ENCODE results near the gene PACSIN1. TPM values are rescaled to one million over a fixed set of nuclear protein-coding genes. Genes with fewer than 3 reads are reported as not detected.

PACSIN1 gene
- polyA plus RNA-seq, 1 donor from 2014 or later, result 3.1 TPM

GRCh38 chr6:34473967-34474366, 8.1 kb downstream of the PACSIN1 start:
- no peaks in the 10 kb centered on the region for H3K36me3 ChIP-seq (ENCODE audit: insufficient read depth, low read length)
- no peak overlapping the region for H3K4me3 ChIP-seq (ENCODE audit: low read length)
- TF ChIP-seq POLR2AphosphoS5 (IDR thresholded peaks at IDR 0.05) (no peak), TAF1 (IDR thresholded peaks at IDR 0.05; ENCODE audit: low read depth) (no peak), MXI1 (conservative IDR thresholded peaks at IDR 0.05; ENCODE audit: poor library complexity, severe bottlenecking) (no peak), SMC3 (conservative IDR thresholded peaks at IDR 0.05; ENCODE audit: poor library complexity) (no peak), REST (IDR thresholded peaks at IDR 0.05; ENCODE audit: borderline replicate concordance) (no peak), EZH2 (IDR thresholded peaks at IDR 0.05; ENCODE audit: borderline replicate concordance, insufficient read depth, low read length, poor library complexity, severe bottlenecking) (no peak), CTCF (IDR thresholded peaks at IDR 0.05; ENCODE audit: poor library complexity, severe bottlenecking) (no peak), EP300 (conservative IDR thresholded peaks at IDR 0.05; ENCODE audit: poor library complexity, severe bottlenecking) (no peak), RAD21 (conservative IDR thresholded peaks at IDR 0.05) (no peak)
- no peak overlapping the region for H3K9ac ChIP-seq (ENCODE audit: low read length)
- H3K27me3 ChIP-seq (ENCODE audit: insufficient read depth, low read depth, low read length), result no peaks in the 10 kb centered on the region
- H3F3A ChIP-seq (ENCODE audit: insufficient read depth, low read length, poor library complexity, severe bottlenecking), result no peaks in the 10 kb centered on the region
- no peak overlapping the region for H3K27ac ChIP-seq (ENCODE audit: low read length)
- no peak overlapping the region for H2AFZ ChIP-seq (ENCODE audit: low read depth, low read length)
- no peaks in the 10 kb centered on the region for H3K9me2 ChIP-seq (ENCODE audit: insufficient read depth, low read length)
- no peaks in the 10 kb centered on the region for H3K79me2 ChIP-seq (replicated peaks; ENCODE audit: insufficient read depth, low read length)
- no peaks in the 10 kb centered on the region for H3K9me3 ChIP-seq (ENCODE audit: low read length)
- H4K20me1 ChIP-seq (ENCODE audit: insufficient read depth), result no peaks in the 10 kb centered on the region
- no peak overlapping the region for H3K4me2 ChIP-seq (ENCODE audit: low read length)

- no peaks in the 10 kb centered on the region for H3F3A ChIP-seq (ENCODE audit: insufficient read depth, low read length, poor library complexity, severe bottlenecking)
- no peaks in the 10 kb centered on the region for H3K9me2 ChIP-seq (ENCODE audit: insufficient read depth, low read length)
- H3K4me2 ChIP-seq (ENCODE audit: low read length), result no peak overlapping the region
- no peak overlapping the region for H3K27ac ChIP-seq (ENCODE audit: low read length)
- TF ChIP-seq EZH2 (IDR thresholded peaks at IDR 0.05; ENCODE audit: borderline replicate concordance, insufficient read depth, low read length, poor library complexity, severe bottlenecking), result no peak
- no peak overlapping the region for H3K4me3 ChIP-seq (ENCODE audit: low read length)
- H4K20me1 ChIP-seq (ENCODE audit: insufficient read depth), result no peaks in the 10 kb centered on the region
- no peaks in the 10 kb centered on the region for H3K9me3 ChIP-seq (ENCODE audit: low read length)
- H3K27me3 ChIP-seq (ENCODE audit: insufficient read depth, low read depth, low read length), result no peaks in the 10 kb centered on the region
- H2AFZ ChIP-seq (ENCODE audit: low read depth, low read length), result no peak overlapping the region
- no peaks in the 10 kb centered on the region for H3K79me2 ChIP-seq (replicated peaks; ENCODE audit: insufficient read depth, low read length)
- no peaks in the 10 kb centered on the region for H3K36me3 ChIP-seq (ENCODE audit: insufficient read depth, low read length)
- no peak overlapping the region for H3K9ac ChIP-seq (ENCODE audit: low read length)
These were observed 8.9 kb downstream of the PACSIN1 start for GRCh38 chr6:34474754-34475153.

GRCh38 chr6:34475238-34475682, 9.4 kb downstream of the PACSIN1 start:
- H3K27me3 ChIP-seq (ENCODE audit: insufficient read depth, low read depth, low read length), result no peaks in the 10 kb centered on the region
- no peaks in the 10 kb centered on the region for H4K20me1 ChIP-seq (ENCODE audit: insufficient read depth)
- H3K79me2 ChIP-seq (replicated peaks; ENCODE audit: insufficient read depth, low read length), result no peaks in the 10 kb centered on the region
- no peak overlapping the region for H2AFZ ChIP-seq (ENCODE audit: low read depth, low read length)
- H3K4me3 ChIP-seq (ENCODE audit: low read length), result no peak overlapping the region
- no peaks in the 10 kb centered on the region for H3K9me3 ChIP-seq (ENCODE audit: low read length)
- no peaks in the 10 kb centered on the region for H3K9me2 ChIP-seq (ENCODE audit: insufficient read depth, low read length)
- no peaks in the 10 kb centered on the region for H3K36me3 ChIP-seq (ENCODE audit: insufficient read depth, low read length)
- TF ChIP-seq EZH2 (IDR thresholded peaks at IDR 0.05; ENCODE audit: borderline replicate concordance, insufficient read depth, low read length, poor library complexity, severe bottlenecking), result no peak
- no peak for TF ChIP-seq CTCF (IDR thresholded peaks at IDR 0.05; ENCODE audit: poor library complexity, severe bottlenecking)
- H3F3A ChIP-seq (ENCODE audit: insufficient read depth, low read length, poor library complexity, severe bottlenecking), result no peaks in the 10 kb centered on the region
- no peak overlapping the region for H3K4me2 ChIP-seq (ENCODE audit: low read length)
- no peak overlapping the region for H3K27ac ChIP-seq (ENCODE audit: low read length)
- H3K9ac ChIP-seq (ENCODE audit: low read length), result no peak overlapping the region
